Renal cortex interstitium (tissue), 11 donors: ENCODE data around the gene KDM4E. TPM values are rescaled to one million over a fixed set of nuclear protein-coding genes. Genes with fewer than 3 reads are reported as not detected.
"Not testable (repeated sequence)": the region's sequence is repeated elsewhere in the genome, so short reads cannot be mapped to it uniquely, and the experiment has no call there.

Experiments
- DNase-seq, 11 donors: peaks; one replicate each; pipeline ENCODE4 v3.0.0-alpha.2; 2013; ENCODE audit warnings: low read depth in 9 of 11, low spot score in 4 of 11; ENCODE audit errors: extremely low read depth in 1 of 11
- polyA plus RNA-seq, 3 donors: library from polyadenylated mRNA; unstranded; fragments of 120-200 nt; gene quantifications; one replicate each; pipeline ENCODE4 v1.2.1, GENCODE V29; 2013; ENCODE audit not compliant: insufficient read length in 3 of 3

The KDM4E gene
- polyA plus RNA-seq, 3 donors: 0.20 to 0.54 (median 0.30) TPM

DNA sequence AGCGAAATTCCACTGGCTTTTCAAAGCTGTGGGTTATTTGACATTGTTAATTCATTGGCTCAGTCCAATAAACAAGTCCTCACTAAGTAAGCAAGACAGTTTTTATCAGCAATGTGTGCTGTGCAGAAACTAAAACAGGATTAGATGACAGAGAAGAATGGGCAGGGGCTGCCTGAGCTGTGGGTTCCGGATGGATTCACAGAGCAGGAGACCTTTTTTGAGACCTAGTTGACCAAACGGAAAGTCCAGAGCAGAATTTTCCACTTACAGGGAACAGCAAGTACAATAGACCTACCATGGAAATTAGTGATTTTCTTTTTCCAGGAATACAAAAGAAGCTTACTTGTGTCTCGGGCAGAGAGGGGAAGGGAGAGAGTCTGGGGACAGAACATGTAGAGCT, 19.0 kb downstream of the KDM4E start:
- no peak for DNase-seq

DNA sequence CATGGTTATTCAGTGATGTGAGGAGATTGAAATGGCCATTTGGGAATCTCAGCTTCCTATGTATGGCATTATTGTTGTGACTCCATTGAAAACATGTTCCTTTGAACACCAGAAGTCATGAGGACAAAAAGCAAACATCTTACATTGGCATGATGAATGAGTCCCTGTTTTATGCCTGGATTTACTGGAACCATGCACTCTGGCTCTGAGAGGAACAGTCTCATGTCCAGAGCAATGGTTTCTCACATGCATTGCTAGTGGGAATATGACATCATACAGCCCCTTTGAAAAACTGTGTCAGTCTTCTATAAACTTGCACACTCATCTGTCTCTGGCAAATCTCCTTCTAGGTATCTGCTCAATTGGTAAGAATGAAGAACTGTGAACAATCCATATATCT, 20.8 kb downstream of the KDM4E start:
- no peak for DNase-seq

- not testable (repeated sequence) for DNase-seq
Observed at GRCh38 chr11:95049122-95049521, 24.1 kb downstream of the KDM4E start, which contains the start of gene KDM4F. Gene KDM4F, plus strand, starts transcription at chr11:95049422.

- no peak for DNase-seq
Observed at GRCh38 chr11:95050595-95051202, 25.6 kb downstream of the KDM4E start.

- no peak for DNase-seq
Observed at GRCh38 chr11:95054356-95054755, 29.3 kb downstream of the KDM4E start.

DNA sequence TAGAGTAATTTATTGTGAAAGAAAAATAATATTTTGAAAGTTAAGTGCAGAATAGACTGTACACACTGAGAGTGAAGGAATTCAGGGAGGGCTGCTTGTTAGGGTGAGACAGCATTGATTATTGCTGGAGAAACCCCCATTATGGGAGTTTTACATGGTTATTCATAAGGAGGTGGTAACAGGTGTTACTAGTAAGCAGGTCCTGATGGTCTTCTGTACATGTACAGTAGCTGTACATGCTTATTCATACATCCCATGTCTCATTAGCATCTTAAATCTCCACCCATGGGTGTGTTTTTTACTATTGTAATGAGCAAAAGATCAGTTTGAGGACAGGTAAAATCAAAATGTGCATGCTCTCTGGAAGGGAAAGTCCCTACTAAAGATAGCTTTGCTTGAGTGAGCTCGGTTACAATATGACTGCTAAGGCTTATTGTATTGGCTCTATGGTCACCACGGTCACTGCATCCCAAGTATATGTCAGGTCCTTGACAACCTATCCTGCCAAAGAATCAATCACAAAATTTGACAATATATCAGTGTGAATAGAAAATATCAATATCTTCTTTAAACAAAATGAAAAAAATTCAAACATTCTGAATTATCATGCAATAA, 30.3 kb downstream of the KDM4E start:
- no peak for DNase-seq

DNA sequence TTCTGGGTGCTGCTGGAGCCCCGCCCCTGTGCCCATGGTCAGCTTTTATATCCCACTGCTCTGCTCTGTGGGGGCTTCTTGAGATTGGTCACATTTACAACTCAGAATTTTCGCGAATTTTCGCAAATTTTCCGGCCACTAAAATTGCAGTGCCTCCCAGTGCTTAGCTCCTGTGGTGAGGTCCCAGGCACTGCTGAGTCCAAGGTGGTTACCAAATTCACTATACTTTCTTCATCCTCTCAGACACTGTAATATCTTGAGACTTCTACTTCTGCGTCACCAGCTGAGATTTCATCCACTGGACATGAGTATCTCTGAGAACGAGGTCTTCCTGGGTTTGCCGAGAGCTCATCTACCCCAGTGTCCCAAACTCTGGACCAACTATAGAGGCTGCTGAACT, 32.9 kb downstream of the KDM4E start:
- DNase-seq: no peak

- DNase-seq: no peak
Observed at GRCh38 chr11:95058621-95059020, 33.6 kb downstream of the KDM4E start.

- no peak for DNase-seq
Observed at GRCh38 chr11:95059046-95059445, 34.0 kb downstream of the KDM4E start.

- DNase-seq: no peak
Observed at GRCh38 chr11:95065336-95065735, 40.3 kb downstream of the KDM4E start.

- DNase-seq: peak in 1 of 11 donors; percentile 45
Observed at GRCh38 chr11:95066716-95067038, 41.6 kb downstream of the KDM4E start, which contains the start of gene SRSF8. Gene SRSF8, plus strand, starts transcription at chr11:95066919. Its CDS starts 308 bp downstream, at chr11:95067227.

- DNase-seq: peak in 8 of 11 donors; percentile 55 to 82 (median 73)
Observed at GRCh38 chr11:95067039-95067840, 42.2 kb downstream of the KDM4E start.

- DNase-seq: peak in 2 of 11 donors; percentile 64 to 67
Observed at GRCh38 chr11:95067841-95068219, 42.8 kb downstream of the KDM4E start.

- peak; percentile 68 to 95 (median 86) for DNase-seq
Observed at GRCh38 chr11:95068549-95068948, 43.5 kb downstream of the KDM4E start.

DNA sequence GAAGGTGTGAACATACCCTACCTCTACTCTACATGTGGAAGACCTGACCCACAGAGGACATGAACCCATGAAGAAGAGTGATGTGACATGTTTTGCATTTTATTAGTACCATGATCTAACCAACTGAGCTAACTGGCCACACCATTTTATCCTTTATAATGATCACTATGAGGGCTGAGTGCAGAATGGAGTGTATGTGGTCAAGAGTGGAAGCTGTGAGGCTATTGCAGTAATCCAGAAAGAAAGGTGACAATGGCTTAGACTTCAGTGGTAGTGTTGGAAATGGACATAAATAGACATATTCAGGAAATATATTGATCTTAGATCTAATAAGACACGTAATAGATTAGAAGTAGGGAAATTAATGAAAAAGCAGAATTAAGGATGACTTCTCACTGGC, 45.4 kb downstream of the KDM4E start:
- no peak for DNase-seq

- no peak for DNase-seq
Observed at GRCh38 chr11:95072948-95073347, 47.9 kb downstream of the KDM4E start.

- no peak for DNase-seq
Observed at GRCh38 chr11:95074792-95075563, 49.9 kb downstream of the KDM4E start.

DNA sequence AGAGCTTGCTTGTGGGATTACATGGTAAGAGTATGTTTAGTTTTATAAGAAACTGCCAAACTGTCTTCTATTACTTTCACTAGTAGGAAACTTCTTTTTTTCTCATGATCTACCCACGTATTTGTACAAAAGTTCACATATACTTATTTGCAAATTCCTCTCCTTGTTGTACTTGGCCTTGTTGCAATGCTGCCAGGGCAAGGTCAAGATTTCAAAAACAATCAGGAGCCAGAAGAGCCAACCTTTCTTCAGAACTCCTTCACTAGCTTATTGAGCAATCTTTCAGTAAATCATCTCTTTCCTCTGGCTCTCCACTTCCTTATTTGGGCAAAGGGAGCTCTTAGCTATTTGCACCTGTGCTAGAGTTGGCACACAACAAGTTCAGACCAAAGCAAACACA, 51.4 kb downstream of the KDM4E start:
- no peak for DNase-seq

GRCh38 chr11:95076981-95077380, 51.9 kb downstream of the KDM4E start:
- no peak for DNase-seq
